Esophagus muscularis mucosa (tissue), 4 donors: ENCODE data around the gene SIAH3.

Experiments used
- CTCF ChIP-seq, 3 experiments: fragments of 200-600 bp in 2 of 3; fragments of 450-650 bp in 1 of 3; sonication (generic) in 2 of 3; IDR thresholded peaks; one replicate each; pipeline ENCODE4 v1.5.1; 2017 to 2019; ENCODE audit warnings: antibody characterized with exemption in 3 of 3, mild to moderate bottlenecking in 2 of 3, moderate library complexity in 1 of 3
- EP300 ChIP-seq: sonication (generic); formaldehyde crosslinking; IDR thresholded peaks from one replicate; pipeline ENCODE4 v1.6.1; 2017; ENCODE audit warnings: antibody characterized with exemption
- POLR2A ChIP-seq: fragments of 450-650 bp; IDR thresholded peaks from one replicate; pipeline ENCODE4 v1.6.1; 2017; ENCODE audit warnings: antibody characterized with exemption, moderate library complexity, mild to moderate bottlenecking, low read depth

GRCh38 chr13:45748941-45749759, 102.4 kb downstream of the SIAH3 start:
- TF ChIP-seq CTCF (IDR thresholded peaks at IDR 0.05), result no peak
- no peak for TF ChIP-seq EP300
- TF ChIP-seq POLR2A, result no peak
